WTC11 (cell line): ENCODE measurements around the gene RXRB. TPM values are rescaled to one million over a fixed set of nuclear protein-coding genes. Genes with fewer than 3 reads are reported as not detected.
A peak's percentile ranks its signal among the peaks of the same experiment; 100 is the strongest.

Experiments used
- ATAC-seq: fragments of 200-7000 bp; cut with Tn5 transposase; 2 replicates; pipeline ENCODE4 v1.10.0; 2021; ENCODE audit warnings: mild to moderate bottlenecking, moderate library complexity
- CTCF ChIA-PET: fragments of 300-600 bp; sonication (Branson Sonifier 250); formaldehyde crosslinking; loops from one replicate; lab custom pipeline; 2021; ENCODE audit warnings: antibody characterized with exemption; lab: Charles Lee
- POLR2A ChIA-PET: fragments of 350-600 bp; sonication (Branson Sonifier 250); formaldehyde crosslinking; loops from one replicate; lab custom pipeline; 2021; ENCODE audit warnings: antibody characterized with exemption; lab: Charles Lee
- DNase-seq: peaks from one replicate; pipeline ENCODE4 v3.0.0; 2021; ENCODE audit warnings: low spot score
- H3K27ac Mint-ChIP-seq: 2 replicates; pipeline ENCODE4 v1.8.0; 2021; ENCODE audit warnings: mixed read lengths
- H3K27me3 Mint-ChIP-seq: 2 replicates; pipeline ENCODE4 v1.8.0; 2021; ENCODE audit warnings: low read depth, mild to moderate bottlenecking, moderate library complexity, mixed read lengths
- H3K36me3 Mint-ChIP-seq: 2 replicates; pipeline ENCODE4 v1.8.0; 2021; ENCODE audit warnings: mixed read lengths
- H3K4me1 Mint-ChIP-seq: 2 replicates; pipeline ENCODE4 v1.8.0; 2022; ENCODE audit warnings: mixed read lengths
- H3K4me3 Mint-ChIP-seq: 2 replicates; pipeline ENCODE4 v1.8.0; 2021; ENCODE audit warnings: mild to moderate bottlenecking, moderate library complexity, mixed read lengths
- H3K9me3 Mint-ChIP-seq: 2 replicates; pipeline ENCODE4 v1.8.0; 2021; ENCODE audit warnings: mixed read lengths
- E2F4 ChIP-seq: sonication (generic); formaldehyde crosslinking; IDR thresholded peaks from 2 replicates; pipeline ENCODE4 v1.8.1; 2022; ENCODE audit warnings: low read depth, mild to moderate bottlenecking, moderate library complexity, missing genetic modification reagents, borderline replicate concordance
- EMX1 ChIP-seq: fragments of 250-450 bp; sonication (Bioruptor Pico); IDR thresholded peaks from 2 replicates; pipeline ENCODE4 v1.8.0; 2021; ENCODE audit warnings: mild to moderate bottlenecking
- JAZF1 ChIP-seq: fragments of 250-450 bp; sonication (Bioruptor Pico); IDR thresholded peaks from 2 replicates; pipeline ENCODE4 v1.9.0; 2021; ENCODE audit warnings: moderate library complexity, mild to moderate bottlenecking, inconsistent platforms
- MXD4 ChIP-seq: fragments of 250-450 bp; sonication (Bioruptor Pico); IDR thresholded peaks from 2 replicates; pipeline ENCODE4 v1.8.0; 2021; ENCODE audit warnings: mild to moderate bottlenecking, moderate library complexity, borderline replicate concordance
- MYBL2 ChIP-seq: sonication (generic); formaldehyde crosslinking; IDR thresholded peaks from 2 replicates; pipeline ENCODE4 v1.8.1; 2023; ENCODE audit warnings: mild to moderate bottlenecking, moderate library complexity, missing genetic modification reagents
- NFE2L1 ChIP-seq: sonication (generic); formaldehyde crosslinking; IDR thresholded peaks from 2 replicates; pipeline ENCODE4 v1.8.1; 2023; ENCODE audit warnings: missing genetic modification reagents
- RORB ChIP-seq: fragments of 250-450 bp; sonication (Bioruptor Pico); IDR thresholded peaks from 2 replicates; pipeline ENCODE4 v1.9.0; 2021; ENCODE audit warnings: mild to moderate bottlenecking
- SMAD3 ChIP-seq: sonication (generic); formaldehyde crosslinking; IDR thresholded peaks from 2 replicates; pipeline ENCODE4 v1.8.0; 2022; ENCODE audit warnings: missing genetic modification reagents, mild to moderate bottlenecking, borderline replicate concordance
- SOX15 ChIP-seq: fragments of 250-450 bp; sonication (Bioruptor Pico); IDR thresholded peaks from 2 replicates; pipeline ENCODE4 v1.9.0; 2021; ENCODE audit warnings: mild to moderate bottlenecking
- TP53 ChIP-seq: sonication (generic); formaldehyde crosslinking; IDR thresholded peaks from 2 replicates; pipeline ENCODE4 v1.8.1; 2023; ENCODE audit warnings: mild to moderate bottlenecking, missing genetic modification reagents
- ZNF219 ChIP-seq: sonication (generic); formaldehyde crosslinking; IDR thresholded peaks from 2 replicates; pipeline ENCODE4 v1.8.0; 2023; ENCODE audit warnings: missing genetic modification reagents, mild to moderate bottlenecking, borderline replicate concordance
- ZNF317 ChIP-seq: sonication (generic); formaldehyde crosslinking; IDR thresholded peaks from 2 replicates; pipeline ENCODE4 v1.8.1; 2023; ENCODE audit warnings: low read depth, mild to moderate bottlenecking, moderate library complexity, missing genetic modification reagents, borderline replicate concordance
- ZNF423 ChIP-seq: fragments of 250-450 bp; sonication (Bioruptor Pico); IDR thresholded peaks from 2 replicates; pipeline ENCODE4 v2.1.2; 2022; ENCODE audit warnings: mild to moderate bottlenecking, moderate library complexity
- ZNF512 ChIP-seq: sonication (generic); formaldehyde crosslinking; IDR thresholded peaks from 2 replicates; pipeline ENCODE4 v1.8.1; 2022; ENCODE audit warnings: missing genetic modification reagents, borderline replicate concordance
- total RNA-seq: library from RNA; stranded (reverse); gene quantifications from 3 replicates; pipeline ENCODE4 v1.2.3, GENCODE V29; 2021
- TF ChIP-seq, protein P1 (sequence below): fragments of 200-600 bp; IDR thresholded peaks from 2 replicates; pipeline ENCODE4 v1.8.0; 2022; ENCODE audit warnings: antibody characterized with exemption
- TF ChIP-seq, protein P2 (sequence below): sonication (generic); formaldehyde crosslinking; IDR thresholded peaks from 2 replicates; pipeline ENCODE4 v1.8.1; 2023; ENCODE audit warnings: mild to moderate bottlenecking, moderate library complexity, missing genetic modification reagents
- TF ChIP-seq, protein P3 (sequence below): sonication (generic); formaldehyde crosslinking; conservative IDR thresholded peaks from 2 replicates; pipeline ENCODE4 v1.8.1; 2022; ENCODE audit warnings: mild to moderate bottlenecking, missing genetic modification reagents
- TF ChIP-seq, protein P4 (sequence below): sonication (generic); formaldehyde crosslinking; IDR thresholded peaks from 2 replicates; pipeline ENCODE4 v1.8.0; 2022; ENCODE audit warnings: mild to moderate bottlenecking, missing genetic modification reagents
- TF ChIP-seq, protein P5 (sequence below): sonication (generic); formaldehyde crosslinking; IDR thresholded peaks from 2 replicates; pipeline ENCODE4 v1.8.1; 2022; ENCODE audit warnings: mild to moderate bottlenecking, moderate library complexity, missing genetic modification reagents
- TF ChIP-seq, protein P6 (sequence below): sonication (generic); formaldehyde crosslinking; IDR thresholded peaks from 2 replicates; pipeline ENCODE4 v1.8.0; 2022; ENCODE audit warnings: mild to moderate bottlenecking, missing genetic modification reagents

Gene RXRB
- total RNA-seq, 1 experiment from 2014 or later: 24.5 TPM

GRCh38 chr6:33205191-33206026, 4.9 kb upstream of the RXRB start:
- Mint-ChIP-seq H3K9me3 (no peaks in the 10 kb centered on the region), H3K36me3 (peaks cover 36% of the 10 kb centered on the region), H3K4me3 (peak overlapping the region; percentile 88), H3K4me1 (peaks cover 50% of the 10 kb centered on the region), H3K27me3 (peaks cover 28% of the 10 kb centered on the region), H3K27ac (no peak overlapping the region)
- DNase-seq (no peak), ATAC-seq (peak; percentile 2; the same call in 1 of the 2 replicates)
- ChIA-PET POLR2A (interaction anchor here (2.0 kb wide), 1 partner anchor 233 kb away, joined by 8 read pairs; no protein-coding TSS in a partner anchor), CTCF (interaction anchor here (0.6 to 2.4 kb wide), 8 partner anchors 12 to 136 kb away, joined by 3 to 31 read pairs (median 4); partner anchors contain the start of genes B3GALT4 and COL11A2)
- TF ChIP-seq, protein P1, sequence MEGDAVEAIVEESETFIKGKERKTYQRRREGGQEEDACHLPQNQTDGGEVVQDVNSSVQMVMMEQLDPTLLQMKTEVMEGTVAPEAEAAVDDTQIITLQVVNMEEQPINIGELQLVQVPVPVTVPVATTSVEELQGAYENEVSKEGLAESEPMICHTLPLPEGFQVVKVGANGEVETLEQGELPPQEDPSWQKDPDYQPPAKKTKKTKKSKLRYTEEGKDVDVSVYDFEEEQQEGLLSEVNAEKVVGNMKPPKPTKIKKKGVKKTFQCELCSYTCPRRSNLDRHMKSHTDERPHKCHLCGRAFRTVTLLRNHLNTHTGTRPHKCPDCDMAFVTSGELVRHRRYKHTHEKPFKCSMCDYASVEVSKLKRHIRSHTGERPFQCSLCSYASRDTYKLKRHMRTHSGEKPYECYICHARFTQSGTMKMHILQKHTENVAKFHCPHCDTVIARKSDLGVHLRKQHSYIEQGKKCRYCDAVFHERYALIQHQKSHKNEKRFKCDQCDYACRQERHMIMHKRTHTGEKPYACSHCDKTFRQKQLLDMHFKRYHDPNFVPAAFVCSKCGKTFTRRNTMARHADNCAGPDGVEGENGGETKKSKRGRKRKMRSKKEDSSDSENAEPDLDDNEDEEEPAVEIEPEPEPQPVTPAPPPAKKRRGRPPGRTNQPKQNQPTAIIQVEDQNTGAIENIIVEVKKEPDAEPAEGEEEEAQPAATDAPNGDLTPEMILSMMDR: no peak
- TF ChIP-seq, protein P2, sequence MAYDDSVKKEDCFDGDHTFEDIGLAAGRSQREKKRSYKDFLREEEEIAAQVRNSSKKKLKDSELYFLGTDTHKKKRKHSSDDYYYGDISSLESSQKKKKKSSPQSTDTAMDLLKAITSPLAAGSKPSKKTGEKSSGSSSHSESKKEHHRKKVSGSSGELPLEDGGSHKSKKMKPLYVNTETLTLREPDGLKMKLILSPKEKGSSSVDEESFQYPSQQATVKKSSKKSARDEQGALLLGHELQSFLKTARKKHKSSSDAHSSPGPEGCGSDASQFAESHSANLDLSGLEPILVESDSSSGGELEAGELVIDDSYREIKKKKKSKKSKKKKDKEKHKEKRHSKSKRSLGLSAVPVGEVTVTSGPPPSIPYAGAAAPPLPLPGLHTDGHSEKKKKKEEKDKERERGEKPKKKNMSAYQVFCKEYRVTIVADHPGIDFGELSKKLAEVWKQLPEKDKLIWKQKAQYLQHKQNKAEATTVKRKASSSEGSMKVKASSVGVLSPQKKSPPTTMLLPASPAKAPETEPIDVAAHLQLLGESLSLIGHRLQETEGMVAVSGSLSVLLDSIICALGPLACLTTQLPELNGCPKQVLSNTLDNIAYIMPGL: 0 out of 2 replicates have a peak, but pooled peaks have one; percentile 4

DNA sequence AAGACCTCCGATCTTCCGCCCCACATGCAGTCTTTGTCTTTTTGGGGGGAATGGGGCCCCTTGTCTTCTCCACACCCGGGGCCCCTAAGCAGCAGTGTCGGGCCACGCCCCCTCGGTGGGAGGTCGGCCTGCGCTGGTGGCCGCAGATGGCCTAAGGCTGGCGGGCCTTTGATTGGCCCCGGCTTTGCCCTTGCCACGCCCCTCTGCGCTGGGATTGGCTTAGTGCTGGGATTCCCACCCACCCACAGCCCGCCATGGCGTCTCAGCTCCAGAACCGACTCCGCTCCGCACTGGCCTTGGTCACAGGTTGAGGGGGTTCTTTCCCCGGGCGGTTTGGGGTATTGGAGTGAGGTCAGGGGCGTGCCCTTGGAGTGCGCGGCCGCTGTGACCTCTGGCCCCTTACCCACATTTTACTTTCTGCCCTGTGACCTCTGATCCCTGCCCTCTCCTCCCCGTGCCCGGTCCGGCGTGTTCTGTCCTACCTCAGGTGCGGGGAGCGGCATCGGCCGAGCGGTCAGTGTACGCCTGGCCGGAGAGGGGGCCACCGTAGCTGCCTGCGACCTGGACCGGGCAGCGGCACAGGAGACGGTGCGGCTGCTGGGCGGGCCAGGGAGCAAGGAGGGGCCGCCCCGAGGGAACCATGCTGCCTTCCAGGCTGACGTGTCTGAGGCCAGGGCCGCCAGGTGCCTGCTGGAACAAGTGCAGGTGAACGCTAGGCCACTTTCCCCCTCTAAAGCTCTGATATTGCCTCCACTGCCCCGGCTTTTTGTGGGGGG, 4.1 kb upstream of the RXRB start, which contains the start of gene HSD17B8:
Gene HSD17B8 (plus strand): TSS at position 241 of the 776 bp plus-strand sequence. CDS start 14 bp downstream, at position 255.
- ATAC-seq: peak; percentile 67
- peaks cover 52% of the 10 kb centered on the region for H3K4me1 Mint-ChIP-seq
- TF ChIP-seq ZNF317 (no peak), JAZF1 (CRISPR knock-in tag) (no peak), ZNF423 (CRISPR knock-in tag) (no peak), TP53 (no peak), RORB (no peak), NFE2L1 (no peak), ZNF512 (no peak), ZNF219 (CRISPR knock-in tag) (no peak), MYBL2 (no peak), SOX15 (CRISPR knock-in tag) (no peak), SMAD3 (CRISPR knock-in tag) (0 out of 2 replicates have a peak, but pooled peaks have one; percentile 31), EMX1 (CRISPR knock-in tag) (no peak), E2F4 (CRISPR knock-in tag) (no peak), MXD4 (no peak)
- TF ChIP-seq, protein P3, sequence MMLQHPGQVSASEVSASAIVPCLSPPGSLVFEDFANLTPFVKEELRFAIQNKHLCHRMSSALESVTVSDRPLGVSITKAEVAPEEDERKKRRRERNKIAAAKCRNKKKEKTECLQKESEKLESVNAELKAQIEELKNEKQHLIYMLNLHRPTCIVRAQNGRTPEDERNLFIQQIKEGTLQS (CRISPR knock-in tag): no peak
- TF ChIP-seq, protein P4, sequence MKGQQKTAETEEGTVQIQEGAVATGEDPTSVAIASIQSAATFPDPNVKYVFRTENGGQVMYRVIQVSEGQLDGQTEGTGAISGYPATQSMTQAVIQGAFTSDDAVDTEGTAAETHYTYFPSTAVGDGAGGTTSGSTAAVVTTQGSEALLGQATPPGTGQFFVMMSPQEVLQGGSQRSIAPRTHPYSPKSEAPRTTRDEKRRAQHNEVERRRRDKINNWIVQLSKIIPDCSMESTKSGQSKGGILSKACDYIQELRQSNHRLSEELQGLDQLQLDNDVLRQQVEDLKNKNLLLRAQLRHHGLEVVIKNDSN (CRISPR knock-in tag): no peak; the same call in 1 of the 2 replicates
- TF ChIP-seq, protein P5, sequence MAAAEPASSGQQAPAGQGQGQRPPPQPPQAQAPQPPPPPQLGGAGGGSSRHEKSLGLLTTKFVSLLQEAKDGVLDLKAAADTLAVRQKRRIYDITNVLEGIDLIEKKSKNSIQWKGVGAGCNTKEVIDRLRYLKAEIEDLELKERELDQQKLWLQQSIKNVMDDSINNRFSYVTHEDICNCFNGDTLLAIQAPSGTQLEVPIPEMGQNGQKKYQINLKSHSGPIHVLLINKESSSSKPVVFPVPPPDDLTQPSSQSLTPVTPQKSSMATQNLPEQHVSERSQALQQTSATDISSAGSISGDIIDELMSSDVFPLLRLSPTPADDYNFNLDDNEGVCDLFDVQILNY: 0 out of 2 replicates have a peak, but pooled peaks have one; percentile 28
- TF ChIP-seq, protein P6, sequence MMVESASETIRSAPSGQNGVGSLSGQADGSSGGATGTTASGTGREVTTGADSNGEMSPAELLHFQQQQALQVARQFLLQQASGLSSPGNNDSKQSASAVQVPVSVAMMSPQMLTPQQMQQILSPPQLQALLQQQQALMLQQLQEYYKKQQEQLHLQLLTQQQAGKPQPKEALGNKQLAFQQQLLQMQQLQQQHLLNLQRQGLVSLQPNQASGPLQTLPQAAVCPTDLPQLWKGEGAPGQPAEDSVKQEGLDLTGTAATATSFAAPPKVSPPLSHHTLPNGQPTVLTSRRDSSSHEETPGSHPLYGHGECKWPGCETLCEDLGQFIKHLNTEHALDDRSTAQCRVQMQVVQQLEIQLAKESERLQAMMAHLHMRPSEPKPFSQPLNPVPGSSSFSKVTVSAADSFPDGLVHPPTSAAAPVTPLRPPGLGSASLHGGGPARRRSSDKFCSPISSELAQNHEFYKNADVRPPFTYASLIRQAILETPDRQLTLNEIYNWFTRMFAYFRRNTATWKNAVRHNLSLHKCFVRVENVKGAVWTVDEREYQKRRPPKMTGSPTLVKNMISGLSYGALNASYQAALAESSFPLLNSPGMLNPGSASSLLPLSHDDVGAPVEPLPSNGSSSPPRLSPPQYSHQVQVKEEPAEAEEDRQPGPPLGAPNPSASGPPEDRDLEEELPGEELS: no peak; the same call in 1 of the 2 replicates

More for the DNA sequence above, 4.1 kb upstream of the RXRB start, which contains the start of gene HSD17B8:
- H3K9me3 Mint-ChIP-seq: no peaks in the 10 kb centered on the region
- peak; percentile 98 for DNase-seq
- peak within 1 kb of the TSS; percentile 76 for H3K27ac Mint-ChIP-seq
- peak within 1 kb of the TSS; percentile 88 for H3K4me3 Mint-ChIP-seq
- ChIA-PET POLR2A (interaction anchor here (0.6 to 2.0 kb wide), 4 partner anchors 11 to 233 kb away, joined by 3 to 8 read pairs (median 4); no protein-coding TSS in a partner anchor), CTCF (interaction anchor here (0.6 to 2.4 kb wide), 12 partner anchors 8 to 968 kb away, joined by 3 to 31 read pairs (median 4); partner anchors contain the start of genes B3GALT4 and COL11A2)
- H3K36me3 Mint-ChIP-seq: peaks cover 29% of the 10 kb centered on the region
- peaks cover 28% of the 10 kb centered on the region for H3K27me3 Mint-ChIP-seq
